Esophagus (tissue), 2 donors: ENCODE results near the gene P2RY6. TPM values are rescaled to one million over a fixed set of nuclear protein-coding genes. Genes with fewer than 3 reads are reported as not detected.

ENCODE experiments used
- H3K27ac ChIP-seq, 2 donors: one replicate each; pipeline ENCODE4 v1.5.1; 2013; ENCODE audit warnings: low read depth in 2 of 2, mild to moderate bottlenecking in 2 of 2, inconsistent platforms in 1 of 2, low read length in 1 of 2, moderate library complexity in 1 of 2
- H3K27me3 ChIP-seq, 2 donors: one replicate each; pipeline ENCODE4 v1.6.1; 2013; ENCODE audit warnings: low read length in 2 of 2, control low read depth in 1 of 2, mild to moderate bottlenecking in 1 of 2; ENCODE audit not compliant: insufficient read depth in 2 of 2, control insufficient read depth in 1 of 2
- H3K36me3 ChIP-seq, 2 donors: one replicate each; pipeline ENCODE4 v1.6.1; 2013; ENCODE audit warnings: low read length in 1 of 2; ENCODE audit not compliant: control insufficient read depth in 2 of 2, insufficient read depth in 2 of 2
- H3K4me1 ChIP-seq, 2 donors: one replicate each; pipeline ENCODE4 v1.6.1; 2013; ENCODE audit warnings: low read length in 1 of 2; ENCODE audit not compliant: control insufficient read depth in 2 of 2, insufficient read depth in 2 of 2
- H3K4me3 ChIP-seq, 2 donors: one replicate each; pipeline ENCODE4 v1.5.1; 2013; ENCODE audit warnings: low read length in 2 of 2, mild to moderate bottlenecking in 2 of 2, low read depth in 1 of 2, moderate library complexity in 1 of 2
- H3K9me3 ChIP-seq, 2 donors: one replicate each; pipeline ENCODE4 v1.6.1; 2013; ENCODE audit warnings: mild to moderate bottlenecking in 2 of 2, low read depth in 1 of 2, low read length in 1 of 2, moderate library complexity in 1 of 2; ENCODE audit not compliant: control insufficient read depth in 2 of 2, insufficient read depth in 1 of 2
- WGBS, 2 donors: extraction: QIAGEN DNeasy Blood & Tissue Kit; methylation state at CpG; one replicate each; pipeline ENCODE4 v1.1.7; 2013; 5-methylcytosine and 5-hydroxymethylcytosine counted together
- polyA plus RNA-seq, 2 donors: library from polyadenylated mRNA; stranded (reverse); fragments of 200-250 nt; gene quantifications; one replicate each; pipeline ENCODE4 v1.2.3, GENCODE V29; 2013
- donor health status: healthy with polysubstance abuse.
- donor health status: Bipolar disorder and iron deficiency.

P2RY6 gene
- polyA plus RNA-seq: 1 to 10 TPM in 1 of 2 donors, under 1 TPM in 1; 0.71 to 1.7 TPM

- WGBS, 2 donors: 72 to 75% methylated on average over 17 of the region's 17 CpGs
- Histone ChIP-seq H3K27me3 (no peaks in the 10 kb centered on the region), H3K4me1 (peaks cover 0 to 11% of the 10 kb centered on the region in 2 donors), H3K4me3 (peak within 1 kb of the TSS in 1 of 2 donors; percentile 2), H3K36me3 (no peaks in the 10 kb centered on the region), H3K27ac (no peak within 1 kb of the TSS), H3K9me3 (no peaks in the 10 kb centered on the region)
These were observed at the start of gene P2RY6 for GRCh38 chr11:73271936-73272679. Gene P2RY6 (plus strand): TSS chr11:73272338. CDS start chr11:73296519, 24,181 bp downstream.

DNA sequence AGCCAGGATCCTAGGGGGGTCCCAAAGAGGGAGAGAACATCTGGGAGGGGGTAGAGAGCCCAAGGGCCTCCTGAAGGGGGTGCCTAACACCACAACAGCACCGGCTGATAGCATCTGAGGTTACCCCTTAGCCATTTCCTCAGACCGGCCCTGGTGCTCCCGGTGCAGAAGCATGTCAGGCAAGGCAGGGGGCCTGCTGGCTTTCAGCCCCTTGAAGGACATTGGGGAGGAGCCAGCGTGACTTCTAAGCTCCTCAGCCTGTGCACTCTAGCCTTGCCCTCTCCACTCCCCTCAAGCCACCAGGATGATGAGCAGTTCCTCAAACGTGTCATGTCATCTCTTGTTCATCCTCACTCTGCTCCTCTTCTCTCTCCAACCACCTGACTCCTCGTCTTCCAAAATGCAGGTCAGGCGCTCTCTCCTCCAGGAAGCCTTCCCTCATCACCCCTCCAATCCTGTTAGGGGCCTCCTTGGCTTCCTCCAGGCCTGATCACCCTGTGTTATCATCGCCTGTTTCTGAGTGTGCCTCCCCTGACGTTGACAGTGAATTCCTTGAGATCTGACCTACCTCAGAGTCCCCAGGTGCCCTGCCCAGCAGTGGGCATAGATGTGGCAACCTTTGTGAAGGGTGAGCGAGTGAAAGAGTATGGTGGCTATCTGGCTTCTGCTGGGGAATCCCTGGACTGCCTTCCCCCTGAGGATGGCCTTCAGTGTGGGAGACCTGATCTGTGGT, 48.0 kb upstream of the P2RY6 start:
- WGBS, 2 donors: 73 to 74% methylated on average over 10 of the region's 10 CpGs

DNA sequence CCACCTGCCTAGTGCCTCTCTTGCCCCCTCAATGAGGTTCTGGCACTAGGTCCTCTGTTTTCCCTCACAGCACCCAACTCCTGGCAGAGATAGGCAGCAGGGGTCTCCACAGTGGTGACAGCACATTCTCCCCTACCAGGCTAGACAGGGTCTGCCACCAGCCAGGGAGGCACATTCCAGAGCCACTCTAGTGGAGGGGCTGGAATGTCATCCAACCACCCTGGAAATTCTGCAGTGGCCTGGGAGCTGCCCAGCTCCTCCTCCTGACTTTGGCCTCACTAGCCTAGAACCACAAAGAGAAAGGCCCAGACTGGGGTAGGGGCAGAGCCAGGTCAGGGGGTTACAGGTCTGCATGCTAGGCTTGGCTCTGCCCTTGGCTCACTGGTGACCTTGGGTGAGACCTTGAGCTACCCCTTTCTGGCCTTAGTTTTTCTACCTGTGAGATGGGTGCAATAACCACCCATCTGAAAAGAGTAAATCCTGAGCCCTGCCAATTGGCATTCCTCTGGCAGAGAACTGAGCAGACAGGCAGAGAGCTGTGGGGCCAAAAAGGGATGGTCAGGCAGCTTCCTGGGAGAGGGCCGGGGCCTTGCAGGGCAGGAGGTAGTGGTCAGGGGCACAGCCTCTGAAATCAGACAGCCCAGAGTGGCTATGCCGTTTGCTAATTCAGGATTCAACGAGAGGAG, 47.0 kb upstream of the P2RY6 start:
- H3K27me3 ChIP-seq: no peaks in the 10 kb centered on the region
- 51 to 53% methylated on average over 3 of the region's 3 CpGs for WGBS, 2 donors
- H3K36me3 ChIP-seq: peaks cover 3 to 27% of the 10 kb centered on the region in 2 donors
- peak overlapping the region in 1 of 2 donors; percentile 3 for H3K27ac ChIP-seq
- no peak overlapping the region for H3K4me3 ChIP-seq
- H3K4me1 ChIP-seq: peaks cover 5 to 32% of the 10 kb centered on the region in 2 donors
- no peaks in the 10 kb centered on the region for H3K9me3 ChIP-seq

More for the DNA sequence above, 48.0 kb upstream of the P2RY6 start:
- no peaks in the 10 kb centered on the region for H3K9me3 ChIP-seq
- peaks cover 3 to 24% of the 10 kb centered on the region in 2 donors for H3K36me3 ChIP-seq
- peaks cover 5 to 41% of the 10 kb centered on the region in 2 donors for H3K4me1 ChIP-seq
- no peak overlapping the region for H3K27ac ChIP-seq
- H3K27me3 ChIP-seq: no peaks in the 10 kb centered on the region
- no peak overlapping the region for H3K4me3 ChIP-seq

GRCh38 chr11:73225851-73226250, 46.3 kb upstream of the P2RY6 start:
- peaks cover 3 to 30% of the 10 kb centered on the region in 2 donors for H3K36me3 ChIP-seq
- H3K27me3 ChIP-seq: no peaks in the 10 kb centered on the region
- H3K9me3 ChIP-seq: no peaks in the 10 kb centered on the region
- no peak overlapping the region for H3K4me3 ChIP-seq
- H3K27ac ChIP-seq: peak overlapping the region in 1 of 2 donors; percentile 40
- peaks cover 2 to 28% of the 10 kb centered on the region in 2 donors for H3K4me1 ChIP-seq
- WGBS, 2 donors: 89 to 90% methylated on average over 7 of the region's 7 CpGs

- Histone ChIP-seq H3K4me3 (no peak overlapping the region), H3K36me3 (peaks cover 3 to 30% of the 10 kb centered on the region in 2 donors), H3K27me3 (no peaks in the 10 kb centered on the region), H3K27ac (peak overlapping the region in 1 of 2 donors; percentile 47), H3K9me3 (no peaks in the 10 kb centered on the region), H3K4me1 (peaks cover 2 to 25% of the 10 kb centered on the region in 2 donors)
- WGBS, 2 donors: 71 to 73% methylated on average over 8 of the region's 8 CpGs
These were observed 45.7 kb upstream of the P2RY6 start for GRCh38 chr11:73226297-73227006.

DNA sequence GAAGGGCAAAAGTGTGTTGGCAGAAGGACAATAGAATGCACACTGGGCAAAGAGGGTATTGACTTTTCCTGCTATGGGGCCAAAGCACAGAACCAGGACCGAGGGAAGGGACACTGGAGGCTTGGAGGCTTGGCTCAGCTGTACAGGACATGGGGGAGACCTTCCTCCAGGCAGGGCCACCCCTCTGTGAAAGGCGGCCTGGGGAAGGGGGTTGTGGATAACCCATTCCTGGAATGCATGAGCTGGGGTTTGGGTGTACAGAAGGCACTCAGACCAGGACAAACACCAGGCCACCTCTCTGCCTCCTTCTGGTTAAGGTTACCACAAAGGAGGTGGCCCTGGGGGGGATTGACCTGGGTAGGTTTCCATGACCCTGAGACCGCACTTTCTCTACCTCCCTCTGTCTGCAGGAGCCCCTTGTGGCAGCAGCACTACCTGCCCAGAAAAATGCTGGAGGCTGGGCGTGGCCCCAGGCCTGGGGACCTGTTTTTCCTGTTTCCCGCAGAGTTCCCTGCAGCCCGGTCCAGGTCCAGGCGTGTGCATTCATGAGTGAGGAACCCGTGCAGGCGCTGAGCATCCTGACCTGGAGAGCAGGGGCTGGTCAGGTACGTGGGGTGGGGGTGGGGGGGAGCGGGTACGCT, 44.4 kb upstream of the P2RY6 start:
- 41 to 50% methylated on average over 12 of the region's 12 CpGs for WGBS, 2 donors
- peak overlapping the region; percentile 70 to 78 for H3K27ac ChIP-seq

DNA sequence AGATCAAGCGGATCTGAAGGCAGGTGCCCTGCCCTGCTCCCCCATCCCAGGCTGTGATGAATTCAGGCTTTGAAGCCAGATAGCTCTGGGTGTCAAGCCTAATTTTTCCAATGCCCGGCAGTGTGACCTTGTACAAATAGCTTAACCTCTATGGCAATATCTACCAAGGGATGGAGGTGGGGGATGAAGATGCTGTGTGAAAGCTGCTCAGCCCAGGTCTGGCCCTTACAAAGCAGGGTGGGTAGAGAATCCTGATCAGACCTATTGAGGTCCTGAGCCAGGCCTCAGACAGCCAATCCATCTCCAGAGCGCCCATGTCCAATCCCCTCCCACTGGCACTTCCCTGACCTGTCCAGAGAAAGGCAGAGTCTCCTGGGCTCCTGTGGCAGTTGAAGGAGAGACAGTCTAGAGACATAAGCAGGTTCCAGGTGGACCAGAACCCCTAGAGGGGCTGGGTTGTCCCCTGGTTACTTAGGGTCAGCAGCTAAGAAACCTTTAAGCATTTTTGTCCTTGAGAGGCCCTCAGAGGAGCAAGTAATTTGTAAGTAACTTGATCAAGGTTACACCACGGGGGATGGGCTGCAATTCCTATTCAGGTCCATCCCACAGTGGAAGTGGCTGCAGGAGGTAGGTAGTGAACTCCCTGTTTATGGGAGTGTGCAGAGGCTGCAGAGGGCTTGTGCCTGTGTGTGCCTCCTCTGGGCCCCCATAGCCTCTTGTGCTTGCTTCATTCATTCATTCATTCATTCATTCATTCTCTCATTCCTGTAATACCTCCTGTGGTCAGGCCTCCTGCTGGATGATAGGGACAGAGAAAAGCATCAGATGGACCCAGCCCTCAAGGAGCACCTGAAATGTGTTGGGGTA, 43.6 kb upstream of the P2RY6 start:
- WGBS, 2 donors: 54 to 56% methylated on average over 4 of the region's 4 CpGs
- peak overlapping the region in 1 of 2 donors; percentile 47 for H3K27ac ChIP-seq
- peaks cover 0 to 19% of the 10 kb centered on the region in 2 donors for H3K4me1 ChIP-seq
- no peaks in the 10 kb centered on the region for H3K9me3 ChIP-seq
- H3K4me3 ChIP-seq: no peak overlapping the region
- peaks cover 3 to 27% of the 10 kb centered on the region in 2 donors for H3K36me3 ChIP-seq
- no peaks in the 10 kb centered on the region for H3K27me3 ChIP-seq

More for the DNA sequence above, 44.4 kb upstream of the P2RY6 start:
- Histone ChIP-seq H3K9me3 (no peaks in the 10 kb centered on the region), H3K4me3 (no peak overlapping the region), H3K27me3 (no peaks in the 10 kb centered on the region), H3K36me3 (peaks cover 3 to 27% of the 10 kb centered on the region in 2 donors), H3K4me1 (peaks cover 0 to 19% of the 10 kb centered on the region in 2 donors)

GRCh38 chr11:73229321-73229895, 42.7 kb upstream of the P2RY6 start:
- 65 to 73% methylated on average over 11 of the region's 11 CpGs for WGBS, 2 donors
- H3K4me1 ChIP-seq: peaks cover 0 to 19% of the 10 kb centered on the region in 2 donors
- H3K36me3 ChIP-seq: peaks cover under 1 to 25% of the 10 kb centered on the region in 2 donors
- H3K27ac ChIP-seq: no peak overlapping the region
- H3K4me3 ChIP-seq: no peak overlapping the region
- no peaks in the 10 kb centered on the region for H3K27me3 ChIP-seq
- H3K9me3 ChIP-seq: no peaks in the 10 kb centered on the region
